SHP77 treated with DMSO at 0.1 percent for 48 hours (cell line): Measurements from ENCODE around the gene ZNF385B.

Source experiments
- DNase-seq: peaks from one replicate; lab custom pipeline; 2025; lab: John Stamatoyannopoulos, UW

The ZNF385B gene

DNA sequence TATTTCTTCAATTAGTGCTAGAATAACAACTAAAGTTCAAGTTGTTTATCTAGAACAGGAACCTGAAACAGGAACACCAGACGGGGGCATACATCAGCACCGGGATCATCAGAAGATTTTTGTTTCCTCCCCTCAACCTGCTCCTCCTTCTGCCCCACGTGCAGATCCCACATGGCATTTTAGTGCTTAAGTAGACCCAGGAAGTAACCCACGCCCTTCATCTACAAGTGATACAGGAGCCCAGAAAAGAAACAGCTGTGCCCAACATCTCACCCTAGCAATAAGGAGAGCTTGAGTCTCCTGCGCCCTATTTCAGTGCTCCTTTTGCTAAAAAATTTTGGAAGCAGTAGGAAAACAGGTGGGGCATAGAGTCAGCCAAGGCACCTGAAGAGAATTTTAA lies 5.2 kb downstream of the ZNF385B start:
- no peak for DNase-seq

GRCh38 chr2:179855673-179856072 lies 5.7 kb downstream of the ZNF385B start:
- no peak for DNase-seq

GRCh38 chr2:179854891-179855290 lies 6.5 kb downstream of the ZNF385B start:
- no peak for DNase-seq

DNA sequence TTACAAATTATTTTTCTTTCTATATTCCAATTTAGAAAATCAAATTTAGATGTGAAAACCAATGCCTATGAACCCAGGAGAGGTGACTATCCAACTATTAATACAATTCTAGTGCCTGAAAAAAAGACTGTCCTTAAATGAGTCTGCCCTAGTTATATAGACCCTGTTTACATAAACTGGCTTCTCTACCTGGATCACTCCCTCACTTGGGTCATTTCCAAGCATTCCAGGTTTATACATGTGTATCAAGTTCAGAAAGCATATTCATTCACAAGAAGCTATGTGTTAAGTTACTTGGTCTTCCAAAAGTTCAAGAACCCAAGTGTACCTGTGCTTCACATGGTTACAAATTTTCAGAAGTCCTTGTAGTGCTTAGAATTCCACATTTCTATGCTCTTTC lies 8.3 kb downstream of the ZNF385B start:
- no peak for DNase-seq

DNA sequence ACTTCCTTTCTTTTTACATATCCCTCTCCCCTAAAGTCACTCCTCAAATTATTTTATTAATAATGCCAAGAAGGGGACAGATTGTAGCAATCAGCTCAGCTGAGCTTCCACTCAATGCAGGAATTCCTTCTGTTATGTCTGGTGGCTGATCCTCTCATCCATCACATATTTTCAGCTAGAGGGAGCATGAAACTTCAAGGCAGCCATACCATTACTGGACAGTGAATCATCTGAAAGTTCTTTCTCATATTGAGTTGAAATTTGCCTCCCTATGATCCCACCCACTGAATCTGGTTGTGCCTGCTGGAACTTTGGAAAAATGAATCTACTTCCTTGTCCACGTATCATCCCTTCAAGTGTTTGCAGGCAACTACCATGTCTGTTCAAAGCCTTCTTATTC lies 11.2 kb downstream of the ZNF385B start:
- DNase-seq: no peak

DNA sequence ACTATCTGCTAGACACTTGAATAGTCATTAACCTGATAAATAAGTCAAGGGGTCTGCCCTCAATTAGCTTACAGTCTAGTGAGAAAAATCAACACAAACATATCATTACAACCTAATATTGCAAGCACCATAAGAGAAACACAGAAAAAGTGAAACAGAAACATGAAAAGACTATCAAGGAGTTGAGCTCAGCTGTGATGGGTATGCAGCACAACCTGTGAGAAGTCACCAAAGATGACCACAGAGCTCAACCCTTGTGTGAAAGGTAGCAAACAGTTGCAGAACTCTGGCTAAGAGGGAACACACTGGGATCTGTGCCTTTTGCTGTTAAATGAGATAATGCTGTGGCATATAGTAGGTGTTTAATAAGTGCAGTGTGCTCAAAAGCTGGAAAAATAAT lies 11.7 kb downstream of the ZNF385B start:
- no peak for DNase-seq

DNA sequence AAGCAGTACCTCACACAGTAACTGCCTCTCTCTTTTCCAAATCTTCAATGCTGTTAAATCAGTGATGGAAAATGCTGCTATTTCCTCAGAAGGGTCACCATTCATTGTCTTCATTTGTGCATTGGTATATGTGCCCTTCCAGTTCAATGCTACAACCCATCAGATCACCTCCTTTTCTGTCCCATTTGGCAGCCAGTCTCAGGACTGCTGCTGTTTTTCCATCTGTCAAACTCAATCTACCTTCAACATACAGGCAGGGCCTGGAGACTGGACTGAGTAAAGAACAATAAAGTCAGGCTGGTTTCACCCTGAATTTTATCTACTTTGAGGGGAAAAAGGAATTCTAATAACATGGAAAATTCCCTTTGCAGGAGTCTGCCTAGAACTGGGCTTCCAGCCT lies 17.9 kb downstream of the ZNF385B start:
- no peak for DNase-seq

DNA sequence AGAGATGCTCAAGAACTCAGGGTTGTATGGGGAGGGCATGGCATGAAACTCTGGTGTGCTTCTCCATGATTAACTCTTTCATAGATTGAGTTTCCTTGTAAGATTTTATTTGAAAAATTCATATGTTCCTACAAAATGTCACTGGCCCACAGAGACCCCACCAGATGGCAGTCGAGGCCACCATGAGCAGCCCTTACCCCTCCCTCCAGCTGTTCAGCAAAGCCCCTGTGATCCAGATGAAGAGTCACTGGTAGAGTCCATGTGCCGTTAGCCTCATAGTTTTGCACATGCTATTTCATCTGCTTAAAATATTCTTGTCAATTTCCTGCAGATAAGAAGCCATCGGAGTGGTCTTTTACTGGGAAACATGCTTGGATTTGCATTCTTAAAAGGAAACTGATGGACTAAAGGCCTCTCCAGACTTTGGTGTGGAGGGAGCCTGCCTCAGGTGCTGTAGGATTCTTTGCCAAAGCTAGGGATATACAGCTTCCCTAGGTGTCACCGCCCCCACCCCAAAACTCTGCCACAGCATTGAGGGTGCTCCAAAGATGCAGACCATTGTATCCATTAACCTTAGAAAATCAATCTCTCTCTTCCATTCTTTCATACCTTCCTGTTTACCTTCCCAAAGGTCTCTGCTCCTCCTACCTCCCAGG lies 18.8 kb downstream of the ZNF385B start:
- no peak for DNase-seq

DNA sequence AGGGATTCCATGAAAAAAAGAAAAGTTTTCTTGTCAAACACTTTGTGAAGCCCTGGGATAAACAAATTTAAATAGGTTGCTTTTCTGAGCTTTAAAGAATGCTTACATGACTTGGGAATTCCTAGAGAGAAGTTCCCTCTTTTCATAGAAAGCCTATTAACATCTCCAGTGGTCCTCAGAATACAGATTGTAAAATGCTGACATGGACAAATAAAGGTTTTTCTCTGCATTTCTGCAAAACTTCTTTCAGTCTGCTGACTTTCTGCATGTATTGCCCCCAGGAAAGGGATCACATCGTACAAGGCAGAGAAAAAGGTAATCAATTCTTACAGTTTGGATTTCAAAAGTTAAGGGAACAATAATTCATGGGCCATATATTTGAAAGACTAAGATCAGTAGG lies 20.6 kb downstream of the ZNF385B start:
- no peak for DNase-seq

DNA sequence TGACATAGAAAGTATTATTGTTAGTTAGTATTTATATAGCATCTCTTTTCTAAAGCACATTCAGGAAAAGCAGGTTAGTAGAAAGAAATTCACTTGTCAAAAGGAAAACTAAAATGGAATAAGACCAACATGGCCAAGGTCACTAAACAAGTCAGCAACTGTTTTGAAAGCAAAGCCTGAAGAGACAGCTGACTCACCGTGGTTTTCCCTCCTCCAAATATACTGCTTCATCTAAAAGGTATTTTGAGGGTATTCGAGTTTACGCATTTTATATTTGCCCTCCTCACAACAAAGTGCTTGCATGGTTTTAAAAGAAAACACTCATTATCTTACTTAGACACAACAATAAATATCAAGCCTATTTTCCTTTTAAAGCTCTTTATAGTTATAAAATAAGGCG lies 24.0 kb downstream of the ZNF385B start:
- DNase-seq: no peak

DNA sequence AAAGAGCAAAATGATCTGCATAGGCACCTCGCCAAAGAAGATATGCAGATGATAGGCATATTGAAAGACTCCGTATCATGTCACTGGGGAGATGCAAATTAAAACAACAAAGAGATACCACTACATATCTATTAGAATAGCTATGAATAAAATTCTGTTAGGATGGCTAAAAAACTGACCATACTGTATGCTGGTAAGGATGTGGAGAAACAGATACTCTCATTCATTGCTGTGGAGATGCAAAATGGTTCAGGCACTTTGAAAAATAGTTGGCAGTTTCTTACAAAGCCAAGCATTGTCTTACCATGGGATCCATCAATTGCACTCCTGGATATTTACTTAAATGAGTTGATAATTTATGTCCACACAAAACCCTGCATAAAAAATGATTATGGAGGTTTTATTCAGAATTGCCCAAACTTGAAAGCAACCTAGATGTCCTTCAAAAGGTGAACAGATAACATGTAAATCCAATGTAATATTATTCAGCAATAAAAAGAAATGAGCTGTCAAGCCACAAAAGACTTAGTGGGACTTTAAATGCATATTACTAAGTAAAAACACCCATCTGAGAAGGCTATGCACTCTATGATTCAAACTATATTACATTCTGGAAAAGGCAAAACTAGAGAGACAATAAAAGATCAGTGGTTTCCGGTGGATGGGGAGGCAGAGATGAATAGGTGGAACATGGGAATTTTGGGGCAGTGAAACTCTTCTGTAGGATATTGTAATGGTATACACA lies 31.2 kb downstream of the ZNF385B start:
- DNase-seq: no peak

GRCh38 chr2:179826297-179826696 lies 35.1 kb downstream of the ZNF385B start:
- no peak for DNase-seq

DNA sequence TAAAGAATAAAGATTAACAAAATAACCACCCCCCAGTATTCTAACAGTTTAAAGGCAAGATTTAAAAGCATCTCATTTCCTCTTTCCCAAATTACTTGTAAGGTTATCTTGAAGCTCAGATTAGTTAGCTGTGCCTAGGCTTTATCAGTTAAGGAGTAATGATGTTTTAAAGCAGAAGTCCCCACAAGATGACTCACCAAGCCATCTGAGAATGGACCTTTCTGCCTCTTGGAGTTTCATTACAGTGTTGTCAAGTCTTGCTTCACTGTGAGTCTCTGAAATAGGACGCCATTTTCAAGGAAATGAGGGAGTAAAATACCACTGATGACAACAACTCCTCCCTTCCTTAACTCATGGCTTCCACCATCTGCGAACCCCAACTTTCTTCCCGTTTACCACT lies 35.9 kb downstream of the ZNF385B start:
- no peak for DNase-seq

- DNase-seq: no peak
Measured at GRCh38 chr2:179824961-179825360, 36.5 kb downstream of the ZNF385B start.

DNA sequence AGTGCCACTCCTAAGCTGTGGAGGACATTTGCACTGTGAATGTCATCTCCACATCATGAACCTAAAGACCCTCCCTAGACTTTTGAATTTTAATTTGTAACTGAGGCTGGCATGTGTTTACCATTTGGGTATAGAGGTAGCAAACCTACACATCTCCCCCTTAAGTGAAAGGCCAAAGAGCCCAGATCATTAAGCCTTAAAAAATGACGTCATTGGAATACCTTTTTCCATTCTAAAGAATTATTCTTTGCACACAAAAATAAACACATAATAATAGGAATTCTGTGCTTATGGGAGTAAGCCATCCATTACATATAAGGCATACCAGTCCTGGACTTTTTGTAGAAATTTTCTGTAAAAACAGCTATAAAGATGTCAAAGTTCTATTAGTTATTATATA lies 38.9 kb downstream of the ZNF385B start:
- DNase-seq: no peak

DNA sequence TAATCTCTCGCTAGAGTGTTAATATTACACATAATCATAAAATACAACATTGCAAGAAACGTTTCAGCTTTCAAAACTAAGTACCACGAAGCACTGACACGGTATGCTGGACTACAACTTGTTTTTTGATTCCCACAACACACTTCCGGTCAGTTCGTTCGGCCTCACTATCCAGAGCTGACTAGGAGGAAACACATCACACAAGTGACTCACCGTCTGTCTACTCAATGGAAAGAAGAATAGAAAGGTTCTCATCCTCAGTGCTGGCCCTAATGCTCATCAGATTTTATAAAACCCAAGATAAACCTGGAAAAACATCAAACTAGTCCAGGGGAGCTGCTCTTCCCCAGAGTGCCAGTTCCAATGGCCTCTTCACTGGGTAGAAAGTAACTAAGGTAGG lies 42.9 kb downstream of the ZNF385B start:
- DNase-seq: no peak

- DNase-seq: no peak
Measured at GRCh38 chr2:179817181-179817841, 44.1 kb downstream of the ZNF385B start.

DNA sequence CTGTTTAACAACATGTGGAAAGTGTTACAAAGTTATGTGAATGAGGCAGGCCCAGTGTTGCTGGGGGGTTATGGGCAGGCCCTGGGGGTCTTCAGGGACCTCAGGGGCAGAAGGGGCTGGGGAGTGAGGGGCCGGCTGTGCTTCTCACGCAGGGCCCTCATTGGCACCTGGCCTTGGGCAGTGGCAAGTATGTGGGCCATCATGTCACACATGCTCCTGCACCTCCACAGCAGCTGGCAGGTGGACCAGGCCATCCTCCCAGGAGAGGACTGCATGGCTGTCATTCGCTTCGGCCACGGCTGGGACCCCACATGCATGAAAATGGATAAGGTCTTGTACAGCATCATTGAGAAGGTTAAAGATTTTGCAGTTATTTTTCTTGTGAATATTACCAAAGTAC lies 47.4 kb downstream of the ZNF385B start:
- DNase-seq: no peak

- no peak for DNase-seq
Measured at GRCh38 chr2:179812501-179812900, 48.9 kb downstream of the ZNF385B start.

- no peak for DNase-seq
Measured at GRCh38 chr2:179811042-179811441, 50.4 kb downstream of the ZNF385B start.

GRCh38 chr2:179809606-179810005 lies 51.8 kb downstream of the ZNF385B start:
- DNase-seq: no peak

- DNase-seq: no peak
Measured at GRCh38 chr2:179805001-179805400, 56.4 kb downstream of the ZNF385B start.

DNA sequence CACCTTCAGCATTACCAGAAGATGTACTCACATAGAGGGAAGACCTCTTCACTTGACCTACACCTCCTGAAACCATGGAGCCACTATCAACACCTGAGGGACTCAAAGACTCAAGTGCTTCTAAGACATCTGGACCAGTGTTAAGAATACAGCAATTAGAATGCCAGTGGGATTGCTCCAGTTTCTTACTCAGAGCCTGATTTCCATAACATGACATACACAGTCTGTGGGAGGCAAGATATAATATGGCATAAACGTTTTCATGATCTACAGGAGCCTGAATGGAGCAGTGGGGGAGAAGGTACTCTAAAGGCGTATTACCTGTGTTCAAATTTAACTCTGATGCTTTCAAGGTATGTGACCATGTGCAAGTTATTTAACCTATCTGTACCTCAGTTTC lies 57.2 kb downstream of the ZNF385B start:
- no peak for DNase-seq
